DMS53 treated with DMSO at 0.1 percent for 48 hours (cell line): ENCODE measurements around the gene NSD2.

Experiments
- DNase-seq: peaks from one replicate; lab custom pipeline; 2025; ENCODE audit not compliant: unreplicated experiment; lab: John Stamatoyannopoulos, UW

Gene NSD2

GRCh38 chr4:1863297-1864033 lies 7.7 kb upstream of the NSD2 start:
- no peak for DNase-seq

- DNase-seq: no peak
These were observed 6.9 kb upstream of the NSD2 start for GRCh38 chr4:1864076-1865008.

- peak; percentile 67 for DNase-seq
These were observed 5.0 kb upstream of the NSD2 start for GRCh38 chr4:1866189-1866661.

- no peak for DNase-seq
These were observed 2.9 kb upstream of the NSD2 start for GRCh38 chr4:1868293-1868692.

- DNase-seq: no peak
These were observed 2.3 kb upstream of the NSD2 start for GRCh38 chr4:1868912-1869311.

GRCh38 chr4:1869530-1870327 lies 1.5 kb upstream of the NSD2 start:
- DNase-seq: no peak

- peak; percentile 97 for DNase-seq
These were observed 940 bp upstream of the NSD2 start for GRCh38 chr4:1870328-1870577.

GRCh38 chr4:1871471-1872021 lies 353 bp downstream of the NSD2 start:
- no peak for DNase-seq

- no peak for DNase-seq
These were observed 1.7 kb downstream of the NSD2 start for GRCh38 chr4:1872870-1873269.

GRCh38 chr4:1873291-1873690 lies 2.1 kb downstream of the NSD2 start:
- DNase-seq: no peak

GRCh38 chr4:1873776-1874175 lies 2.6 kb downstream of the NSD2 start:
- no peak for DNase-seq

GRCh38 chr4:1874201-1874600 lies 3.0 kb downstream of the NSD2 start:
- DNase-seq: no peak

- DNase-seq: no peak
These were observed 8.3 kb downstream of the NSD2 start for GRCh38 chr4:1879485-1879884.

GRCh38 chr4:1880332-1880731 lies 9.1 kb downstream of the NSD2 start:
- DNase-seq: no peak

- no peak for DNase-seq
These were observed 11.7 kb downstream of the NSD2 start for GRCh38 chr4:1882850-1883271.

- no peak for DNase-seq
These were observed 12.4 kb downstream of the NSD2 start for GRCh38 chr4:1883583-1883982.

- DNase-seq: no peak
These were observed 14.2 kb downstream of the NSD2 start for GRCh38 chr4:1885414-1885813.

- no peak for DNase-seq
These were observed 15.9 kb downstream of the NSD2 start for GRCh38 chr4:1887052-1887451.

GRCh38 chr4:1890979-1891570 lies 19.9 kb downstream of the NSD2 start:
- no peak for DNase-seq

- DNase-seq: no peak
These were observed 24.9 kb downstream of the NSD2 start for GRCh38 chr4:1895971-1896657.
